Activated CD4-positive, CD25-positive, alpha-beta regulatory T cell treated with anti-CD3 and anti-CD28 coated beads, Interleukin-2, amount 50 U/mL, for 72 hours (primary cell): ENCODE results near the gene C19orf38.
"Not testable (repeated sequence)": the region's sequence is repeated elsewhere in the genome, so short reads cannot be mapped to it uniquely, and the experiment has no call there.

Experiments
- DNase-seq: peaks from one replicate; pipeline ENCODE4 v3.0.0; 2021

The C19orf38 gene

GRCh38 chr19:10823690-10824089 lies 24.5 kb upstream of the C19orf38 start:
- DNase-seq = no peak

- no peak for DNase-seq
Measured at GRCh38 chr19:10826231-10826630, 22.0 kb upstream of the C19orf38 start.

GRCh38 chr19:10826846-10827245 lies 21.4 kb upstream of the C19orf38 start:
- no peak for DNase-seq

DNA sequence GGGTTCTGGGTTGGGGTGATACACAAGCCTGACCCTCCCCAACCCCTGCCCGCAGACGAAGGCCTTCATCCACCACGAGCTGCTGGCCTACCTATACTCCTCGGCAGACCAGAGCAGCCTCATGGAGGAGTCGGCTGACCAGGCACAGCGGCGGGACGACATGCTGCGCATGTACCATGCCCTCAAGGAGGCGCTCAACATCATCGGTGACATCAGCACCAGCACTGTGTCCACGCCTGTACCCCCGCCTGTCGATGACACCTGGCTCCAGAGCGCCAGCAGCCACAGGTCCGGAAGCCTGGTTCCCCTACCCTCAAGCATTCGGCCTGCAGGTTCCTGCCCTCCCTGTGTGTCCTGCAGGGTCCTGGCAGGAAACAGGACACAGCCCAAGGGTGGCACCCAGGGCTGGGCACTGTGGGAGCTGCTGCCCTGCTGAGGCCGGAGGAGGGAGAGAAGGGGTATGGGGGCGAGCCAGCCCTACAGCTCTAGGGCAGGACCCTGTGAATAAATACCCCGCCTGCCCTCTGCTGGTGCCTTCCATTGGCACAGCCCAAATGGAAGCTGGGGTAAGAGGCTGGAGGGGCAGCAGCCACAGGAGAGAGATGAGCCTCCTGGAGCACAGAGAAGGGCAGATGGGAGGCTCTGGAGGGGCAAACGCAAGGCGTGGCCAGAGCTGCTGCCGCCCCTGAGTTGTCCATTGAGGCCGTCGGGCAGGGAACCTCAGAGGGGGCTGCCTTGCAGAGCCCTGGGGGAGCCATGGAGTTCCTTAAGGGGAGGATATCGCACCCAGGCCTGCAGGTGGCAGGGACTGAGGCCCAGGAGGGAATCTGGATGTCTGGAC lies 19.0 kb upstream of the C19orf38 start:
- no peak for DNase-seq

GRCh38 chr19:10829967-10830366 lies 18.2 kb upstream of the C19orf38 start:
- no peak for DNase-seq

DNA sequence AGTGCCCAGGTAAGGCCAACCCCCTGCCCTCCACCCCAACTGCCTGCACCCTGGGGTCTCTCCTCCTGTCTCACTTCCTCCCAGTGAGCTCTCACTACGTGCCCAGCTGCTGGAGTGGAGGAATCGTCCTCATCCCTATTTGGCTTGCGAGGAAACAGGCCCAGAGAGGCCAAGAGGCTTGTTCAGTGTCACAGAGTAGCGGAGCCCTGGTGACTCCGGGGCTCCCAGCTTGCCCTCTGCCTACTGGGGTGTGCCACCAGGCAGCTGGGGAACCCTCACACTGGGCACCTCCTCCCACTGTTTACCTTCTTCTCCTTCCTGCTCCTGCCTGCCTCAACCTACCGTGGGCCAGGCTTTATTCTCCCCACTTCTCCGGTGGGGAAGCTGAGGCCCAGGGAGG lies 17.8 kb upstream of the C19orf38 start:
- DNase-seq = no peak

GRCh38 chr19:10830931-10831779 lies 17.1 kb upstream of the C19orf38 start:
- DNase-seq = no peak

- no peak for DNase-seq
Measured at GRCh38 chr19:10831987-10832938, 16.0 kb upstream of the C19orf38 start.

- DNase-seq = no peak
Measured at GRCh38 chr19:10832939-10833296, 15.3 kb upstream of the C19orf38 start.

- DNase-seq = no peak
Measured at GRCh38 chr19:10835089-10835753, 13.0 kb upstream of the C19orf38 start.

DNA sequence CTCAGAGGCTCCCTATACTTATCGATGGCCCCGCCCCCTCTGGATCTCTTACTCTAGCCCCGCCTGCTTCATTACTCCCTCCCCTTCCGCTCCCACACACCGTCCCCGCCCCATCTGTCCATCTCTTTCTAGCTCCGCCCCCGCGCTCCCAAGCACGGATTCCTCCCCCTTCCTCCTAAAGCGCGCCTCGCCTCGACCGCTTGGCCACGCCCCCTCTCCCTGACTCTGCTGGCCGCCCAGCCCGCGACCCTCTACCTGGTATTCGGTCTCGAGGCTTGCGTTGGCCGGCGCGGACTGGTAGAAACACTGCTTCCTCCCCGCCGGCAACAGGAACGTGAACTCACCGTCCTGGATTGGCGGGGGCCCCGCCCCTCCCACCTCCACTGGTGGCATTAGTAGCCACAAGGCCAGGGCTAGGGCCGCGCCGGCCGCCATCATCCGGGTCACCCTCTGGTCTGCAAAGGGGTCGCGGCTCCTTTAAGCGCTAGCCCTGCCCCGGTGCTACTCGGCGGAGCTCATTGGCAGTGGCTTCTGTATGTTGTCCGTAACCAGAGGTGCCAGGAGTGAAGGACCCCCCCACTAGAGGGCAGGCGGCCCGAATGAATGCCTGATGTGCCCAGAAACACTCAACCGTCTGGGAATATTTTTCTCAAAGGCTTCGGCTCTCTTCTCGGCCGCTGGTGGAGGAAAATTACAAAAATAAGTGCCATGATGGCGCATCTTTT lies 12.3 kb upstream of the C19orf38 start, which contains the start of gene TMED1:
Gene TMED1, minus strand, starts transcription at position 459 of the 725 bp plus-strand sequence. Its CDS starts 21 bp downstream, at position 438.
- peak; percentile 98 for DNase-seq

DNA sequence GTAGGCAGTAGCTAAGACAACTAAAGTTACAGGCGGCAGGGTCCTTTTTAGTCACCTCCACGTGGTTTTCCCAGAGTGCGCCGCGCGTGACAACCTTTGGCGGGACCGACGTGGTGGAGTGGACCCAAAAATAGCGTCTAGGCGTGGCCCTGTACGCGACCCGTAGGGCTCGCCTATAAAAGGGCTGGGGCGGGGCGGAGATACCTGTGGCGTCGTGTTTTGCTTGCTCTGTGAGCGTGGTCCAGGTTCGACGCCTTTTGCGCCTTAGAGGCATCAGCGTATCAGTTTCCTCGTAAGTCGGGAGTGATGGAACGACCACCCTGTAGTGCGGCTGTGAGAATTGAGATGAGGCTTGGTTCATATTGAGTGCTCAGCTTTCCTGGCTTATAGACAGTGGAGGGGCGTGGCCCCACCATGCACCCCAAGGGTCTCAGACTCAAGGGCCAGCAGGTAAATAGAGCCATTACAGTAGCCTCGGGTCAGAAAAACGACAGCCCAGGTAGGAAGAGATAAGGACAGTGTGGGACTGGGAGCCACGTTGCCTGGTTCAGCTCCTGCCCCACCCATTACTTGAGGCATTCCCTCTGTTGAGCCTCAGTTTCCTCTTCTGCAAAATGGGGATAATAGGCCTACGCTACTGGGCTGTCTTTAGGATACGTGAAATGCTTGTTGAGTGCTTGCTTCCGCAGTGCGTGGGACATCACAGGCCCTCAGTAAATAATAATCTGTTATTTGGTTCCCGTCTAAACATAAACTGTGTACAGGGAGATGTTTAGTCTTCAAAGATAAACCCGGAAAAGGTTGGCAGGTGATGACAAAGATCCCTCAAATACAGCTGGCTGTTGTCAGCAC lies 11.5 kb upstream of the C19orf38 start:
- peak; percentile 81 for DNase-seq

DNA sequence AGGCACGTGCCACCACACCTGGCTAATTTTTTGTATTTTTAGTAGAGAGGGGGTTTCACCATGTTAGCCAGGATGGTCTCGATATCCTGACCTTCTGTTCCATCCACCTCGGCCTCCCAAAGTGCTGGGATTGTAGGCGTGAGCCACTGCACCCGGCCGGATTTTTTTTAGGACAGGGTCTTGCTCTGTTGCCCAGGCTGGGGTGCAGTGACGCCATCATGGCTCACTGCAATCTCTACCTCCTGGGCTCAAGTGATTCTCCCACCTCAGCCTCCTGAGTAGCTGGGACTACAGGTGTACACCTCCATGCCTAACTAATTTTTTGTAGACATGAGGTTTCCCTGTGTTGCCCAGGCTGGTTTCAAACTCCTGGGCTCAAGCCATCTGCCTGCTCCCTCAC lies 10.6 kb upstream of the C19orf38 start:
- not testable (repeated sequence) for DNase-seq

DNA sequence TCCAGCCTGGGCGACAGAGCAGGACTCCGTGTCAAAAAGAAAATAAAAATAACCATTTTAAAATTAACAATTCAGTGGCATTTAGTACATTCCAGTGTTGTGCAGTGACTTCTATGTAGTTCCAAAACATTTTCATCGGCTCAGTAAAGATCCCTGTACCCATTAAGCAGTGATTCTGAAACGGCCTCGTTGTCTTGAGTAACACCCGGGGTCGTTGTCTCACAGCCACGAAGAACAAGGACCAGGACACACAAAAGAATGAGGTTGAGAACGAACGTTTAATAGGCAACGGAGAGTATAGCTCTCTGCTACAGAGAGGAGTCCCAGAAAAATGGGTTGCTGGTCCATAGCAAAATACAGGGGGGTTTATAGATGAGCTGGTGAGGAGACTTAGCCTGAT lies 9.8 kb upstream of the C19orf38 start:
- no peak for DNase-seq

DNA sequence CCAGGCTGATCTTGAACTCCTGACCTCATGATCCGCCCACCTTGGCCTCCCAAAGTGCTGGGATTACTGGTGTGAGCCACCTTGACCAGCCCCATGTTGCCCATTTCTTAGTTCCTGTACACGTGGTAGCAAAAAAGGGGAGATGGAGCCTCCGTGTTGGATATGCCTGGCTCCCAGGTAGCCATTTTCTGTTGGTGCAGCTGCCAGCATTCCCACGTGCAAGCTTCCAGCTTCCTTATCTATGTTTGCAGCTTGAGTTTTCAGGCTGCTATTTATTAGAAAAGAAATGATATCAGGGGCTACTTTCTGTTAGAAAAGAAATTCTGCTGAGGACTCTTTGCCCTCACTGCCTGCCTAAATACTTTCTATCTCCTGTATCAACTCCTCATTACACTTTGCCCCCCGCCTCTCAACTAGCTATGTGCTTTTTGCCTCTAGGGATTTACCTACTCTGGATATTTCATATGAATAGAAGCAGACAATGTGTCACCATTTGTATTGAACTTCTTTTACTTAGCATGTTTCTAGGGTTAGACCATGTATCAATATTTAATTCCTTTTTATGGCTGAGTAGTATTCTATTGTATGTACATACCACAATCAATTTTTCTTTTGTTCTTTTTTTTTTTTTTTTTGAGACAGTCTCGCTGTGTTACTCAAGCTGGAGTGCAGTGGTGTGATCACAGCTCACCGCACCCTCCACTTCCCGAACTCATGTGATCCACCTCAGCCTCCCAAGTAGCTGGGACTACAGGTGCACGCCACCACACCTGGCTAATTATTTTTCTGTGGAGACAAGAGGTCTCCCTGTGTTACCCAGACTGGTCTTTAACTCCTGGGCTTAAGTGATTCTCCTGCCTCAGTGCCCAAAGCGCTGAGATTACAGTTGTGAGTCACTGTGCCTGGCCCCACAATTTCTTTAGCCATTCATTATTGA lies 8.8 kb upstream of the C19orf38 start:
- no peak for DNase-seq

DNA sequence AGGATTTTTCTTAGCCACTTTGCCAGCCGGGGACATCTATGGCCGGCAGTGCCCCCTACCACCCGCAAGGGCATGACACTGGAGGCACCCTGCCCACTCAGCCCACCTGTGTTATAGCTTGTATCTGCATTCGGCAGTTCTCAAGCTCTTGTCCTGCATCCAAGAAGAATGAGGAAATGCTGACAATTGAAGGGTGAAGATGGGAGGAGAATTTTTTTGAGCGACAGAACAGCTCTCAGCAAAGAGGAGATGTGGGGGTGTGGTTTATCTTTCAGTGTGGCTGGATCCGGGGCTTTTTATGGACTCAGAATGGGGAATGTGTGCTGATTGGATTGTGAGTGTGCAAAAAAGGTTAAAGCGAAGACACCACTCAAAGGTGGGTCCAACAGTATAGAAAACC lies 5.4 kb upstream of the C19orf38 start:
- DNase-seq = no peak

DNA sequence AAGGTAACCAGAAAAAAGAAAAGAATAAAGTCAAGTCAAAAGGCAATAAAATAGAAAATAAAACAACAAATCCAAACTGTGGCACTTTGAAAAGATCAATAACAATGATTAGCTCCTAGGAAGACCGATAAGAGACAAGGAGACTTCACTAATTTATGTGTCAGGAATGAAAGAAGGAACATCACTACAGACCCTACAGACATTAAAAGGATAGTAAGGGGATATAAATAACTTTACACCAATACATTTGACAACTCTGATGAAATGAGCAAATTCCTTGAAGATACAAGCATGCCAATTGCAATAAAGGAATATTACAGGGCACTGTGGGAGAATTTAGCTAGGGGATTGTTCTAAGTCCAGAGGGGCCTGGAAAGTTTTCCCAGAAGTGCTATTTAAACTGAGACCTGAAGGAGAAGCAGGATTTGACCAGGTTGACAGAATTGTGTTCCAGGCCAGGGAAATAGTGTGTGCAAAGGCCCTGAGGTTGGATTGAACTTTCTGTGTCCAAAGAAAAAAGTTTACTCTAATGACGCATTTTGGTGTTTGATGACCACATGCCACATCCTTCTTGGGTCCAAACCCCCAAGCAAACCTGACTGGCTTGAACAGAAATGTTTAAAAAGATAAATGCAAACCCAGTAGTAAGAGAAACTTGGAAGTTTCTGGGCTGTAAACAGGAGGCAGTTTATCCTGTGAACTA lies 1.6 kb upstream of the C19orf38 start:
- DNase-seq = no peak

- DNase-seq = no peak
Measured at GRCh38 chr19:10850631-10851030, 2.4 kb downstream of the C19orf38 start.
